Activated naive CD8-positive, alpha-beta T cell treated with anti-CD3 and anti-CD28 coated beads, Interleukin-2, amount 10 ng/mL, durations not matched to agents 7 days and 5 days (primary cell): ENCODE results near the gene MAMSTR. TPM values are rescaled to one million over a fixed set of nuclear protein-coding genes. Genes with fewer than 3 reads are reported as not detected.
"Not testable (repeated sequence)": the region's sequence is repeated elsewhere in the genome, so short reads cannot be mapped to it uniquely, and the experiment has no call there.

ENCODE experiments used
- ATAC-seq: fragments of 150-1000 bp; cut with Tn5 transposase; one replicate; pipeline ENCODE4 v1.10.0; 2021; ENCODE audit warnings: low read depth, moderate library complexity
- POLR2A ChIA-PET: fragments of 350-600 bp; sonication (Branson Sonifier 250); formaldehyde crosslinking; loops from one replicate; lab custom pipeline; 2021; ENCODE audit warnings: antibody characterized with exemption; lab: Charles Lee
- DNase-seq: peaks from one replicate; pipeline ENCODE4 v3.0.0; 2021
- H3K27ac Mint-ChIP-seq: one replicate; pipeline ENCODE4 v1.8.0; 2022; ENCODE audit warnings: mild to moderate bottlenecking, mixed read lengths
- H3K27me3 Mint-ChIP-seq: one replicate; pipeline ENCODE4 v1.8.0; 2022; ENCODE audit warnings: mild to moderate bottlenecking, moderate library complexity, mixed read lengths
- H3K36me3 Mint-ChIP-seq: one replicate; pipeline ENCODE4 v1.8.0; 2021; ENCODE audit warnings: mild to moderate bottlenecking, mixed read lengths
- H3K4me1 Mint-ChIP-seq: one replicate; pipeline ENCODE4 v1.8.0; 2021; ENCODE audit warnings: mixed read lengths
- H3K4me3 Mint-ChIP-seq: one replicate; pipeline ENCODE4 v1.8.0; 2022; ENCODE audit warnings: mild to moderate bottlenecking, moderate library complexity, mixed read lengths
- H3K9me3 Mint-ChIP-seq: one replicate; pipeline ENCODE4 v1.8.0; 2021; ENCODE audit warnings: mixed read lengths
- total RNA-seq, 2 experiments: library from RNA; stranded (reverse); gene quantifications; one replicate each; pipeline ENCODE4 v1.2.3, GENCODE V29; 2021

MAMSTR gene
- total RNA-seq, 2 experiments from 2014 or later: 1.5 to 2.1 TPM

- Mint-ChIP-seq H3K36me3 (peaks cover 20% of the 10 kb centered on the region), H3K4me1 (peaks cover 24% of the 10 kb centered on the region), H3K27me3 (no peaks in the 10 kb centered on the region), H3K27ac (no peak overlapping the region), H3K9me3 (peaks cover 12% of the 10 kb centered on the region), H3K4me3 (no peak overlapping the region)
- POLR2A ChIA-PET: no interaction called here
- no peak for DNase-seq
- no peak for ATAC-seq
Observed at GRCh38 chr19:48722196-48722708, 2.7 kb upstream of the MAMSTR start.

- peaks cover 11% of the 10 kb centered on the region for H3K36me3 Mint-ChIP-seq
- H3K4me3 Mint-ChIP-seq: peak overlapping the region; percentile 88
- peaks cover 1% of the 10 kb centered on the region for H3K27me3 Mint-ChIP-seq
- POLR2A ChIA-PET: interaction anchor here (0.7 to 1.5 kb wide), 5 partner anchors 18 to 101 kb away, joined by 3 to 4 read pairs (median 4); partner anchors contain the start of genes RPL18 and SPHK2
- peaks cover 17% of the 10 kb centered on the region for H3K4me1 Mint-ChIP-seq
- peak; percentile 87 for DNase-seq
- ATAC-seq: peak; percentile 97
- H3K9me3 Mint-ChIP-seq: peaks cover 8% of the 10 kb centered on the region
- H3K27ac Mint-ChIP-seq: peak overlapping the region; percentile 94
Observed at GRCh38 chr19:48720613-48721296, 1.2 kb upstream of the MAMSTR start.

DNA sequence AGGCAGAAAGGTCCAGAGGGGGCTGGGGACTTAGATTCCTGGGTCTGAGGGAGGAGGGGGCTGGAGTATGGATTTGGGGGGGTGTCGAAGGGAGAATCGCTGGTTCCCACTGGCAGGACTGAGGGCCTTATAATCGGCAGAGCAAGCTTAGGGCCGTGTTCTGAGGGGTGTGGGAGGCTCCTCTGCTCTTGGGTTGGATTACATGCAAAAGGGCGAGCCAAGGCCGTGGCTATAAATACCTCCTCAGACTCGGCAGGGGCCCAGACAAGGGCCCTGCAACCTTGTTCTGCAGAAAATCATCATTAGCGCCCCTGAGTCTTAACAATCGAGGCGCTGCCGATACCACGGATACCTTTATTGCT is 707 bp upstream of the MAMSTR start:
- ATAC-seq (peak; percentile 8), DNase-seq (no peak)
- Mint-ChIP-seq H3K9me3 (peaks cover 5% of the 10 kb centered on the region), H3K36me3 (peaks cover 6% of the 10 kb centered on the region), H3K27me3 (peaks cover 1% of the 10 kb centered on the region), H3K27ac (peak overlapping the region; percentile 94), H3K4me1 (peaks cover 12% of the 10 kb centered on the region), H3K4me3 (peak overlapping the region; percentile 88)
- POLR2A ChIA-PET: interaction anchor here (0.7 to 1.5 kb wide), 4 partner anchors 19 to 101 kb away, joined by 4 read pairs; partner anchors contain the start of genes RPL18 and SPHK2

DNA sequence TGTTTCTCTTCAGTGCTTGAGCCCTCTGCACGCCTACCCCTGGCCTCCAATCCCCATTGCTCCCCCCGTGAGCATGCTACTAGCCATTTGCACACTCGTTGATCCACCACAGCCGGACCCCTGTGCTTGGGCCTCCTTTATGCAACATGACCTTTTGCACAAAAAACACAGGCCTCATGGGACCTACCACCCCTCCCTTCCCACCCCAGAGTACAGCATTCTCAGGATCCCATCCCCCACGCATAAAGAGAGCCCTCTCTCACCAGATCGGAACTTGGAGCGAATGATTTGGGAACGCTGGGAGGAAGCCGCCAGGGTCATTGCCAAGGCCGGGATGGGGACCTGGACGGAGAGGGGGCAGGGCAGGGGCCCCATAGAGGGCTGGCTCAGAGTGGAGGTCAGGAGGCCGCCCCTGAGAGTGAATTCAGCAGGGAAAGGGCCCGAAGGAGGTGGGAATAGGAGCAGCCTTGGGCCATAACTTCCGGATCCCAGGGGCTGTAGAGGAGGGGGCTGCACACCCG is 754 bp downstream of the MAMSTR start:
- no peak for DNase-seq
- Mint-ChIP-seq H3K4me1 (peaks cover 12% of the 10 kb centered on the region), H3K36me3 (no peaks in the 10 kb centered on the region), H3K4me3 (no peak overlapping the region), H3K27me3 (peaks cover 1% of the 10 kb centered on the region), H3K9me3 (no peaks in the 10 kb centered on the region), H3K27ac (no peak overlapping the region)
- POLR2A ChIA-PET: no interaction called here
- no peak for ATAC-seq

- not testable (repeated sequence) for ATAC-seq, H3K27ac Mint-ChIP-seq
- H3K4me1 Mint-ChIP-seq: peaks cover 12% of the 10 kb centered on the region
Observed at GRCh38 chr19:48718106-48718505, 1.4 kb downstream of the MAMSTR start.

GRCh38 chr19:48716562-48717291 is 2.8 kb downstream of the MAMSTR start:
- Mint-ChIP-seq H3K9me3 (no peaks in the 10 kb centered on the region), H3K27me3 (peaks cover 1% of the 10 kb centered on the region), H3K36me3 (peaks cover 2% of the 10 kb centered on the region), H3K4me1 (peaks cover 13% of the 10 kb centered on the region), H3K4me3 (no peak overlapping the region), H3K27ac (no peak overlapping the region)
- DNase-seq: no peak
- no peak for ATAC-seq
- POLR2A ChIA-PET: interaction anchor here (0.7 to 1.3 kb wide), 4 partner anchors 9 to 29 kb away, joined by 3 to 6 read pairs (median 3); no protein-coding TSS in a partner anchor

More at GRCh38 chr19:48718106-48718505, 1.4 kb downstream of the MAMSTR start:
- H3K9me3 Mint-ChIP-seq, H3K36me3 Mint-ChIP-seq, H3K4me3 Mint-ChIP-seq, DNase-seq, H3K27me3 Mint-ChIP-seq, POLR2A ChIA-PET: not testable (repeated sequence)

DNA sequence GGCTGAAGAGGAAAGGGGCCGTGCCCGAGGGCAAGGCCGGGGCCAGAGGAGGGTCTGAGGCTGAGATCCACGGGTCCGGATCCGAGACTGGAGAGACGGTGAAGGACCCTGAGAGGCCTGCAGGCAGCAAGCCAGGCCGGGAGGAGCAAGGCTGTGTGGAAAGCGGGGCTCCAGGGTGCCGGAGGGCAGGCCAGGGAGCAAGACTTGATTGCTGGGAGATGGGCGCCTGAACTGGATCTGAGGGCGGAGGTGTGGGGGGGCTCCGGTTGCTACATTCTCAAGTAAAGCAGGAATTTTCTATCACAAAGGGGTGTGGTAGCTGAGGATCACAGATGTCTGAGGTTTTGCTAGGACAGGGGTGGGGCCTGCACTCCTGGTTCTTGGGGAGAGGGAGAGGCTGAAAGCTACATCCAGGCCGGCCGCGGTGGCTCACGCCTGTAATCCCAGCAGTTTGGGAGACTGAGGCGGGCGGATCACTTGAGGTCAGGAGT is 3.8 kb downstream of the MAMSTR start:
- peaks cover 2% of the 10 kb centered on the region for H3K9me3 Mint-ChIP-seq
- peaks cover 1% of the 10 kb centered on the region for H3K27me3 Mint-ChIP-seq
- DNase-seq (no peak), ATAC-seq (no peak)
- peaks cover 10% of the 10 kb centered on the region for H3K4me1 Mint-ChIP-seq
- peak overlapping the region; percentile 16 for H3K27ac Mint-ChIP-seq
- peaks cover 5% of the 10 kb centered on the region for H3K36me3 Mint-ChIP-seq
- peak overlapping the region; percentile 18 for H3K4me3 Mint-ChIP-seq
- POLR2A ChIA-PET: interaction anchor here (0.9 to 1.3 kb wide), 3 partner anchors 10 to 23 kb away, joined by 3 to 6 read pairs (median 3); no protein-coding TSS in a partner anchor

- POLR2A ChIA-PET: interaction anchor here (0.9 to 1.2 kb wide), 2 partner anchors 13 to 24 kb away, joined by 3 to 6 read pairs; no protein-coding TSS in a partner anchor
- H3K27ac Mint-ChIP-seq: peak overlapping the region; percentile 85
- H3K9me3 Mint-ChIP-seq: peaks cover 2% of the 10 kb centered on the region
- H3K27me3 Mint-ChIP-seq: peaks cover 1% of the 10 kb centered on the region
- DNase-seq: no peak
- H3K4me1 Mint-ChIP-seq: peaks cover 7% of the 10 kb centered on the region
- peaks cover 6% of the 10 kb centered on the region for H3K36me3 Mint-ChIP-seq
- H3K4me3 Mint-ChIP-seq: peak overlapping the region; percentile 84
- no peak for ATAC-seq
Observed at GRCh38 chr19:48714759-48715675, 4.5 kb downstream of the MAMSTR start.

- Mint-ChIP-seq H3K36me3 (peaks cover 6% of the 10 kb centered on the region), H3K27me3 (peaks cover 1% of the 10 kb centered on the region), H3K27ac (peak overlapping the region; percentile 85), H3K4me1 (peaks cover 7% of the 10 kb centered on the region), H3K9me3 (peaks cover 2% of the 10 kb centered on the region), H3K4me3 (peak overlapping the region; percentile 84)
- POLR2A ChIA-PET: interaction anchor here (0.9 to 1.2 kb wide), 5 partner anchors 13 to 158 kb away, joined by 3 to 6 read pairs (median 3); partner anchors contain the start of genes CA11 and PPP1R15A
- DNase-seq (peak; percentile 98), ATAC-seq (peak; percentile 91)
Observed at GRCh38 chr19:48713864-48714755, 5.4 kb downstream of the MAMSTR start.

DNA sequence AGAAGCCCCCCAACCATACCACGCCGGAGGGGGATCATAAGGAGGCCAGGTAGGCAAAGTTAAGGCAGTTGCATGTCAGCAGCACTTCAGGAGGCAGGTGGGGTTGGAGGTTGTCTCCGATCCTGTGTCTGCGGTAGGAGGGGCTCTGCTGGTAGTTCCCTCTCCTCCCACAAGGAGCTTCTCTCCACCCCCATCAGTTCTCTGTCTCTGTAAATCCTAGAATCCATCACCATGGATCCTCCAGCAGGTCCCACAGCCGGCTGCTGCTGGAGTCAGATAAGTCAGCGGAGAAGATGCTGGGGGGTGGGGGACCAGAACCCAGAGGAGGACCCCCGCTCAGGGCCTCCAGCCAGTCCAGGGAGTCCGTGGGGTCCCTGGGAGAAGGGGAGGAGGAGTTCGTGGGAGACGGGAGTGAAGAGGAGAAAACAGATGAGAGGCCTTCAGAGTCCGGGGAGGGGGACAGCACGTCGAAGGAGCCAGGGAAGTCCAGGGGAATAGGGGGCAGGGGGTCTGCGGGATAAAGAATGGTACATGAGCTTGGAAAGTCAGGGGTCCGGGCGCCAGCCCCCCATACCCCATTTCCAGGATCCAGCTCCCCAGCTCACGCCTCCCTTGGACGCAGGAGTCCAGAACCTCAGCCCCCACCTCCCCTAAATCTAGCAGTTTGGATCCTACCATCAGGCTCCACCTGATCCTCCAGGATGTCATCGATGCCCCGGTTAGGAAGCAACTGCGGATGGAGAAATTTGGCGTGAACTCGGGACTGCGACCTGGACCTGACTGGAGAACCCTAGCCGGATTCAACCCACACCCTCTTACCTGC is 6.3 kb downstream of the MAMSTR start:
- H3K4me3 Mint-ChIP-seq: peak overlapping the region; percentile 84
- peaks cover 1% of the 10 kb centered on the region for H3K27me3 Mint-ChIP-seq
- peaks cover 10% of the 10 kb centered on the region for H3K4me1 Mint-ChIP-seq
- peaks cover 4% of the 10 kb centered on the region for H3K9me3 Mint-ChIP-seq
- peak overlapping the region; percentile 61 for H3K27ac Mint-ChIP-seq
- no peak for DNase-seq
- POLR2A ChIA-PET: interaction anchor here (0.6 to 1.2 kb wide), 5 partner anchors 14 to 374 kb away, joined by 3 to 6 read pairs (median 4); partner anchors contain the start of genes CA11 and PPP1R15A
- no peak for ATAC-seq
- peaks cover 10% of the 10 kb centered on the region for H3K36me3 Mint-ChIP-seq
